Heart right ventricle (tissue), 16 donors: ENCODE results near the gene PPP1R2C. TPM values are rescaled to one million over a fixed set of nuclear protein-coding genes. Genes with fewer than 3 reads are reported as not detected.
A peak's percentile ranks its signal among the peaks of the same experiment; 100 is the strongest.

Source experiments
- ATAC-seq, 8 donors: fragments of 200-7000 bp; cut with Tn5 transposase; one replicate each; pipeline ENCODE4 v1.9.1; 2020; ENCODE audit warnings: mild to moderate bottlenecking in 8 of 8, moderate library complexity in 8 of 8, moderate number of reproducible peaks in 1 of 8
- DNase-seq, 2 donors: peaks; one replicate each; pipeline ENCODE4 v3.0.0-alpha.2; 2020
- H3K27ac ChIP-seq, 10 donors: fragments of 200-600 bp; sonication (generic) in 2 of 10; one replicate each; pipeline versions ENCODE4 v1.5.0 to v1.8.0; 2020 to 2022; ENCODE audit warnings: mild to moderate bottlenecking in 3 of 10
- H3K27me3 ChIP-seq, 7 donors: fragments of 200-600 bp; one replicate each; pipeline ENCODE4 v1.8.0; 2021 to 2022; ENCODE audit warnings: mild to moderate bottlenecking in 2 of 7
- H3K36me3 ChIP-seq, 9 donors: fragments of 200-600 bp; sonication (generic) in 1 of 9; one replicate each; pipeline versions ENCODE4 v1.5.0 to v1.8.0; 2020 to 2022; ENCODE audit warnings: mild to moderate bottlenecking in 2 of 9
- H3K4me1 ChIP-seq, 9 donors: fragments of 200-600 bp; sonication (generic) in 1 of 9; one replicate each; pipeline versions ENCODE4 v1.5.0 to v1.8.0; 2020 to 2022; ENCODE audit warnings: mild to moderate bottlenecking in 4 of 9
- H3K4me3 ChIP-seq, 10 donors: fragments of 200-600 bp; sonication (generic) in 2 of 10; one replicate each; pipeline versions ENCODE4 v1.5.0 to v1.8.0; 2020 to 2022; ENCODE audit warnings: mild to moderate bottlenecking in 7 of 10, moderate library complexity in 2 of 10
- H3K9me3 ChIP-seq, 11 donors: fragments of 200-600 bp in 10 of 11; sonication (generic) in 2 of 11; one replicate each; pipeline versions ENCODE4 v1.5.0 to v1.8.0; 2013 to 2022; ENCODE audit warnings: mild to moderate bottlenecking in 2 of 11, control low read depth in 1 of 11, moderate library complexity in 1 of 11
- WGBS, 2 donors: extraction: QIAGEN DNeasy Blood & Tissue Kit; methylation state at CpG; one replicate each; pipeline ENCODE4 v1.1.7; 2013; ENCODE audit warnings: inconsistent platforms in 1 of 2; 5-methylcytosine and 5-hydroxymethylcytosine counted together
- intact Hi-C, 10 donors: fragments of 100-400 bp; cut with DNase I; formaldehyde crosslinking; loops; one replicate each; pipeline versions ENCODE4 v1.11.1 to v1.14.2; 2022
- polyA plus RNA-seq, 2 donors: library from polyadenylated mRNA; stranded (reverse); fragments of 200-250 nt; gene quantifications; one replicate each; pipeline ENCODE4 v1.2.3, GENCODE V29; 2013
- total RNA-seq, 10 donors: library from RNA; stranded (reverse); fragmentation: NEBNext Ultra II Directional in 3 of 10; extraction: Animal tissue kit (Norgen Biotek cat#: 25700) in 3 of 10; gene quantifications; one replicate each; pipeline versions ENCODE4 v1.2.1 to v1.2.4, GENCODE V29; 2021 to 2023
- TF ChIP-seq, protein P1 (sequence below), 9 donors: fragments of 200-600 bp; sonication (generic) in 2 of 9; IDR thresholded peaks; one replicate each; pipeline versions ENCODE4 v1.5.0 to v1.8.0; 2021 to 2022; ENCODE audit warnings: antibody characterized with exemption in 9 of 9, mild to moderate bottlenecking in 5 of 9, moderate library complexity in 1 of 9
- donor health status: Arrhythmogenic right ventricular cardiomyopathy.
- donor health status: ischemic (EF 13 %, LVEDD 7.1; RV severe dilation, severe dysfunction).
- donor health status: healthy with polysubstance abuse.
- donor health status: DM: no; HTN: yes; CAD: no.
- donor health status: DM: no; HTN: no; CAD: no.
- donor health status: ischemic (EF 25% LVEDD 6.9; RV normal size, moderate dysfunction).
- donor health status: ischemic (EF 25% LVEDD 5.7; RV mildly dilated, moderate dysfunction).
- donor health status: healthy.
- donor health status: DM: yes; HTN: yes; CAD: no.
- donor health status: Ischemic cardiomyopathy.
- donor health status: ischemic (EF 35%, LVEDD 5.7; RV mildly dilated, moderate dysfunction).
- donor health status: nonischemic (EF 11% LVEDD 7.7; RV severe dilation, severe dysfunction).
- donor health status: DM: yes; HTN: yes; CAD: no.
- donor health status: PGD.
- donor health status: ischemic (EF 29% LVEDD 5.4; RV normal size, mild dysfunction).
- donor health status: nonischemic (EF 23%, LVEDD 6.1; RV moderate dilation, normal function).

Gene PPP1R2C
- total and polyA plus RNA-seq, 12 donors = not detected

DNA sequence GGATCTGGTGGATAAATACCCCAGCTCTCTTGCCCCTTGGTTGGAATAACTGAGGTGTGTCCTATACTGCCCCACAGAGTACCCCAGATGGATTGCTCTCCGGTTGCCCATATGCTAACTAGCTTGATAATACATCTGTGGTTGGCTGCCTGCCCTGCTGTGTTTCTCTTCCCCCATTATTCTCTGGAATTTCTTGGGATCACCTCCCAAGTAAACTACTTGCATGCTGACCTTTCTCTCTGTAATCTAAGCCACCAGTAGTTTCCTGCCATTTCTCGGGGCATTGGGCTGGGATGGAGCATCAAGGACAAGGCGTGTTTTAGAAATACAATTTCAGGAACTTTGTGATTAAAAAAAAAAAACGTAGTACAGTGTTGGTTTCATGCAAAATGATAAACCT is 25.2 kb downstream of the PPP1R2C start:
- ATAC-seq (peak in 2 of 8 donors; percentile 19 to 21), DNase-seq (peak in 1 of 2 donors; percentile 6)
- 47 to 59% methylated on average over 4 of the region's 4 CpGs for WGBS, 2 donors
- no peaks in the 10 kb centered on the region for H3K27me3 ChIP-seq
- no peaks in the 10 kb centered on the region for H3K36me3 ChIP-seq
- intact Hi-C loops = no loop called here
- H3K27ac ChIP-seq = no peak overlapping the region
- TF ChIP-seq, protein P1, sequence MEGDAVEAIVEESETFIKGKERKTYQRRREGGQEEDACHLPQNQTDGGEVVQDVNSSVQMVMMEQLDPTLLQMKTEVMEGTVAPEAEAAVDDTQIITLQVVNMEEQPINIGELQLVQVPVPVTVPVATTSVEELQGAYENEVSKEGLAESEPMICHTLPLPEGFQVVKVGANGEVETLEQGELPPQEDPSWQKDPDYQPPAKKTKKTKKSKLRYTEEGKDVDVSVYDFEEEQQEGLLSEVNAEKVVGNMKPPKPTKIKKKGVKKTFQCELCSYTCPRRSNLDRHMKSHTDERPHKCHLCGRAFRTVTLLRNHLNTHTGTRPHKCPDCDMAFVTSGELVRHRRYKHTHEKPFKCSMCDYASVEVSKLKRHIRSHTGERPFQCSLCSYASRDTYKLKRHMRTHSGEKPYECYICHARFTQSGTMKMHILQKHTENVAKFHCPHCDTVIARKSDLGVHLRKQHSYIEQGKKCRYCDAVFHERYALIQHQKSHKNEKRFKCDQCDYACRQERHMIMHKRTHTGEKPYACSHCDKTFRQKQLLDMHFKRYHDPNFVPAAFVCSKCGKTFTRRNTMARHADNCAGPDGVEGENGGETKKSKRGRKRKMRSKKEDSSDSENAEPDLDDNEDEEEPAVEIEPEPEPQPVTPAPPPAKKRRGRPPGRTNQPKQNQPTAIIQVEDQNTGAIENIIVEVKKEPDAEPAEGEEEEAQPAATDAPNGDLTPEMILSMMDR (IDR thresholded peaks at IDR 0.05) = no peak
- peaks cover 0 to 7% (median 0%) of the 10 kb centered on the region in 9 donors for H3K4me1 ChIP-seq
- no peak overlapping the region for H3K4me3 ChIP-seq
- H3K9me3 ChIP-seq = no peaks in the 10 kb centered on the region

DNA sequence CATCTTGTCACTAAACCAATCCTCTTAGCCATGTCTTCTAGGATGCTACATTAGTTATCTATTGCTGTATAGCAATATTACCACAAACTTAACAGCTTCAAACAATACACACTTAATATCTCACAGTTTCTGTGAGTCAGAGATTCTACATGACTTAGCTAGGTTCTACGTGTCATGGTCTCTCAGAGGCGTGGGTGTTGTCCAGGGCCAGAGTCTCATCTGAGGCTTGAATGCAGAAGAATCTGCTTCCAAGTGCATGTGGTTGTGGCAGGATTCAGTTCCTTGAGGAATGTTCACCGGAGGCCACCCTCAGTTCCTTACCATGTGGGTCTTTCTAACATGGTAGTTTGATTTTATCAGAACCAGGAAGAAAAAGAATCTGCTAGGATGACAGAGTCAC is 26.4 kb downstream of the PPP1R2C start:
- 95 to 100% methylated on average over 3 of the region's 3 CpGs for WGBS, 2 donors
- intact Hi-C loops = no loop called here
- Histone ChIP-seq H3K27me3 (no peaks in the 10 kb centered on the region), H3K4me1 (peaks cover 0 to 7% (median 0%) of the 10 kb centered on the region in 9 donors), H3K27ac (no peak overlapping the region), H3K9me3 (no peaks in the 10 kb centered on the region), H3K36me3 (no peaks in the 10 kb centered on the region), H3K4me3 (no peak overlapping the region)
- ATAC-seq (no peak), DNase-seq (no peak)
- TF ChIP-seq, protein P1 (IDR thresholded peaks at IDR 0.05) = no peak

DNA sequence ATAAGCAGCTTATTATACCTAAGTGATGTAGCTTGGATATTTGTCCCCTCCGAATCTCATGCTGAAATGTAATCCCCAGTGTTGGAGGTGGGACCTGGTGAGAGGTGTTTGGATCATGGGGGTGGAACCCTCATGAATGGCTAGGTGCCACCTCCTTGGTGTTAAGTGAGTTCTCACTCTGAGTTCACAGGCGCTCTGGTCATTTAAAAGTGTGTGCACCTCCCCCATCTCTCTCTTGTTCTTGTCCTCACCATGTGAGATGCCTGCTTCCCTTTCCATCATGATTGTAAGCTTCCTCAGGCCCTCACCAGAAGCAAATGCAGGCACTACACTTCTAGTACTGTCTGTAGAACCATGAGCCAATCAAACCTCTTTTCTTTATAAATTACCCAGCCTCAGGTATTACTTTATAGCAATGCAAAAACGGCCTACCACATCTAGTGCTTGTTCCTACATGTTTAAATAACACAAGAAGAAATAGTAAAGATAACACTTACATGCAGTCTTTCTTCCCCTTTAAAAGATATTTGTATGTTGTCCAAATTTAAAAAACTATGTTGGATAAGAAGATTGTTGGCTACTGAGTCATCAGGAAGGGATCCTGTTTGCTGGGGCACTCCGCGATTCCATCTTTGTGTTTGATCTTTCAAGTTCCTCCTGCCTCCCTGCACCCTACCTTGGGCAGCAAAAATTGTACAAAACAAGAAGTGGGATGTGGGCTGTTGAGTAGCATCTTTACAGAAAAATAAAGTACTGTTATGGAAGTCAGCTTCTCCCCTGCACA is 29.7 kb downstream of the PPP1R2C start:
- Histone ChIP-seq H3K9me3 (no peaks in the 10 kb centered on the region), H3K27me3 (no peaks in the 10 kb centered on the region), H3K27ac (no peak overlapping the region), H3K36me3 (no peaks in the 10 kb centered on the region), H3K4me3 (no peak overlapping the region), H3K4me1 (no peaks in the 10 kb centered on the region)
- ATAC-seq (no peak), DNase-seq (no peak)
- intact Hi-C loops = no loop called here
- TF ChIP-seq, protein P1 (IDR thresholded peaks at IDR 0.05) = no peak
- WGBS, 2 donors = 66 to 80% methylated on average over 5 of the region's 5 CpGs

DNA sequence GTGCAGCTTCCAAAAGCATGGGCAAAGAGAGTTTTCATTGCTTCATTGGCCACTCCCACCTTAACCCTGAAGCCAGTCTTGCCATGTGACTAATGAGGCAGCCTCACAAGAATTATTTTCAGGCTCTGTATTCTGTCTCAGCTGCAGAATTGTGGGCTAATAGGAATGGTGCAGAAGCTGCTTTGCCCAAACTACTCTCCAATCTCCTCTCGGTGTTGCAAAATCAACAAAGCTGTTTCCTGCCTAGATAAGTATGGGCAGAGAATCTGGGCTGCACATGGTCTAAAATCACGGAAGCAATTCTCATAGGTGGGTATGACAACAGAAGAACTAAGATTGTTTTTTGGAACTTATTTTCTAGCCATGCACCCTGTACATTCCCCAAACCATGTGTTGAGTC is 31.4 kb downstream of the PPP1R2C start:
- ATAC-seq = peak in 4 of 8 donors; percentile 12 to 71 (median 35)

More for the DNA sequence above, 31.4 kb downstream of the PPP1R2C start:
- H3K4me3 ChIP-seq = no peak overlapping the region
- TF ChIP-seq, protein P1 (IDR thresholded peaks at IDR 0.05) = no peak
- no peaks in the 10 kb centered on the region for H3K9me3 ChIP-seq
- no peaks in the 10 kb centered on the region for H3K36me3 ChIP-seq
- 48 to 49% methylated on average over 2 of the region's 2 CpGs for WGBS, 2 donors
- no peak for DNase-seq
- no peaks in the 10 kb centered on the region for H3K4me1 ChIP-seq
- intact Hi-C loops = no loop called here
- no peak overlapping the region for H3K27ac ChIP-seq
- H3K27me3 ChIP-seq = no peaks in the 10 kb centered on the region
